ENCODE results near the gene ZRANB1.

The ZRANB1 gene

DNA sequence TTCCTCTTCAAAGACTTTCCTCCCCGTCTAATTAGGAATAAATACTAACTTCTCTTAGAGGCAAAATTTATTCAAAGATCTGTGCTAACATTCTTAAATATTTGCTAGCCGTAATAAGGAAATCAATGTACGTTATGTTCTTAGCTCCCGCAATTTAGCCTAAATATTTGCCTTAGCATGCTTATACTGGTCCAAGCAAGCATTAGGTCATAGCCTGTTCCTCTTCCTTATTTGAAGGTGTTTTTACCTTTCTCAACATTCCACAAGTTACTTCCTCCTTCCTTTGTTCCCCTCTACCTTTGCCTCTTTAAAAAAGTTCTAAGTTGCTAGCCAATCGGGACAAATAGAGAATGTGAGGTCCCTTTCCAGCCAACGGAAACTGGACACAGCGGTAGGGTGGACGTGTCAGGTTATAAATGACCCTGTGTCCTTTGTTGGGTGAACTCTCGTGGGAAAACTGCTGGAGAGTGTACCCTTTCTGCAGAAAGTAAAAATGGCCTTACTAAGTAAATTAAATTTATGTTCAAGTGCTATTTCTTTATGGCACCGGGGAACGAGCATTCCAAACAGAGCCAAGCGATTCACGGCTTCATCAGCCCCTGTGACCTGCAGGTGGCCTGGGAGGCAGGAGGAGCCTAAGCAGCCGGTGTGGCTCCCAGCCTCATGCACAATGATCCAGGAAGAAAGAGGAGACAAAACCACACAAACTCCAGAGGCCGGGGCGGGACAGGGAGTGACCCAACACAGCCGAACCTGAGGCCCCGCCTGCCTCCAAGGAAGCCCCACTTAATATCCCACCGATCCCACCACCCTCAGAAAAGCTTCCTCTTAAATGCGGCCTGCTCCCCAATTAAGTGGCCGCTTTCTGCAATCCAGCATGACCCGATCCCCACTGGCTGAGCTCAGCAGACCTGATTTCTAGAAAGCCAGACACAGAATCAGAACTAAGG, 67.0 kb downstream of the ZRANB1 start:
- no peak for DNase-seq

- DNase-seq: no peak
Measured at GRCh38 chr10:125009661-125010161, 67.8 kb downstream of the ZRANB1 start.

DNA sequence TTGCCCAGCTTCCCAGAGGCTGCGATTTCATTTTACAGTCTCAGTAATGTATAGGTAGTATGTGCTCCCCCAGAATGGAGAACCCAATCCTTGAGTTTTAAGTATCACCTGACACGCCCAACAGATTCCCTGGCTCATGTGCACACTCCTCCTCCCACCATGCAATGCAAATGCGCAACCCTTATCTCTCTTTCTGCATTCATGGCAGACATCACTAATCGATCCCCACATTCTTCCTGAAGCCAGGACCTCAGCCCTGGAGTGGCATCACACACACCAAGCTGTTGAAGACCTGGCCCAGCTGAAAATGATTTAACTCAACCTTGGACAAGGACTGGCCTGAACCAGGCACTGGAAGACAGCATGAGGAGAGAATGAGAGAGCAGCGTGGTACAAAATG, 68.4 kb downstream of the ZRANB1 start:
- DNase-seq: no peak

DNA sequence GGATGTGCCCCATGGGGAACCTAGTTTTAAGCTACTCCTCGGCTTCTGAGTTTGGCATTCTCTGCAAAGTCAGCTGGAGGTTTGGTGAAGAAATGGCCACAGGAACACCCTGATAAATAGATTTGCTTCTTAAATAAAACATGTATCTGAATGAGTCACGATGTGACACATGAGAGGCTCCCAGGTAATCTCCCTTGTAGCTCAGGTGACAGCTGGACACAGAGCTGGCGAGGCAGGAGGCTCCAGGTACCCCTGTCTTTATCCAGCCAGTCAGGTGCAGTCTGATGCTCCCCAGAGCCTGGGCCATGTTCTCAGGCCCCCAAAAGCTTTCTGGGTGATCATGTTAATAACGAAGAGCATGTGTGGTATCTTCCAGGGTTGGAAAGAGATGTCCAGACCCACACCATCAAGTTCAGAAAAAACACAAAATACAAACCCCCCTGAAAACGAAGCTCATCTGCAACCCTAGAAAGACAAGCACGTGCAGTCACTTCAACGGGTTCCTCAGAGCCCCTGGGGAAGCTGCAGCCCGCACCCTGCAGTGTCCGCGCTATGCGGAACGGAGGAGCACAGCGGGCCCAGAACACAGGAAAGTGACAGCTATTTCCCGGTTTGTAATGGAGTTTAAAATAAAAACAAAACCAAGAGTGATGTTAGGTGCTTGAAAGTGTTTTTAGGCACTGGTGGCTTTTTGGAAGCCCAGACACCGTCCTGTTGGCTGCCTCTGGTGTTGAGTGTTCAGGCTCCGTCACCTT, 69.4 kb downstream of the ZRANB1 start:
- DNase-seq: no peak

DNA sequence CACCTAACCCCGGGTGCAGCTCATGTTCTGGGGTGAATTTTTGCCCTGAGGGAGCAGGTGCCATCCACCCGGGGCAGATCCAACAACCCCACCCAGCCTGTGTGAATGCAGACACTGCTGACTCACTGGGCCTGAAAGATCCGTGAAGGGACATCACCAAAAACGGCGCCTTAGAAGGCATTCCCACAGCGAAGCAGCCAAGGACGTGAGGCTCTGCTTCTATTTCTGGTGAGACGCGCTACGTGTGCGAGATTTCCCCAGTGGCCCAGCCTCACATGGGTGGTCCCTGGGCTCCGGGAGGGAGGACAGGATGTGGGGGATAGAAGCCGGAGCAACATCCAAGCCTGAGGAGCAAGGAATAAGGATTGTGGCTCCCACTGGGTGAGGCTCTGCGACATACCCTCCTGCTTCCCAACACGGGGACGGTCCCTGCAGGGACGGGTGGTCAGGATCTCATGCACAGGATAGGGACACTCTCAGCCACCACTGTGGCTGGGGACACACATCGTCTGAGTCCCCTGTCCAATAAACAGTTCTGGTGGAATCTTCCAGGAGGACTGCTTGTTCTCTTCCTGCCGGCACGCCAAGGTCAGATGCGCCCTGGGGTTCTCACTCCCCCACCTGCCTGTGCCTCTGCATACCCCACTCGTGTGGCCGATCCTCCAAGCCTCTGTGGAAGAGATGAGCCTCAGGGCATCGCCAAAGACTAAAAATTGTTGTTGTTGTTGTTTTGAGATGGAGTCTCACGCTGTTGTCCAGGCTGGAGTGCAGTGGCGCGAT, 70.2 kb downstream of the ZRANB1 start:
- DNase-seq: no peak

DNA sequence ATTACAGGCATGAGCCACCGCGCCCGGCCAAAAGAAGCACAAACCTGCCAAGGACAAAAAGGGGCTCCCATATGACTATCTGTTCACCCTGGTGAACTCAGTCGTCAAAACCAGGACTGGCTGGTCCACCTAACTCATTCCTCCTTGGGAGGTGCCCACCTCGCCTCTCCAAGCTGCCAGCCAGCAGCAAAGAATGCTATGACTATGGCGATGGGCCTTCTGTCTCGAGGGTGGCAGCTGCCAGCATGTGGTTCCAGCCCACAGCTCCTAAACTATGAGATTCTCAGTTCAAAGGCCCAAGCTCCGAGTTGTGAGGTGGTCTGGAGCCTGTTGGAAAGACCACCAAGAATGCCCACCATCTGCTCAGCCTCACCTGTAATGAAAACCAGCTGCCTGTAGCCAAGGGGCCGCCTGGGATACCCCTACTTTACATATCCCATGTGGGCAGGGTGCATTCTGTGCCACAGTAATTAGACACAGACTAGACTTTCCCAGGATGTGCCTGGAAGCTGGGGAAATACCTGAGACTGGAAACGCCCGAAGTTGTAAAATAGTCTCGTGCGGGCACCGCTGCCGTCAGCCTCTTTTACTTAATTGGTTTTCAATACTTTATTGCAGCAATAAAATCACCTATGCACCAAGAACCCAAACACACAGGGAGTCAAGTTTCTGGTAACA, 71.1 kb downstream of the ZRANB1 start:
- no peak for DNase-seq

- DNase-seq: no peak
Measured at GRCh38 chr10:125013529-125013872, 71.6 kb downstream of the ZRANB1 start.

- no peak for DNase-seq
Measured at GRCh38 chr10:125014086-125014830, 72.3 kb downstream of the ZRANB1 start.

- no peak for DNase-seq
Measured at GRCh38 chr10:125014836-125015355, 73.0 kb downstream of the ZRANB1 start.

DNA sequence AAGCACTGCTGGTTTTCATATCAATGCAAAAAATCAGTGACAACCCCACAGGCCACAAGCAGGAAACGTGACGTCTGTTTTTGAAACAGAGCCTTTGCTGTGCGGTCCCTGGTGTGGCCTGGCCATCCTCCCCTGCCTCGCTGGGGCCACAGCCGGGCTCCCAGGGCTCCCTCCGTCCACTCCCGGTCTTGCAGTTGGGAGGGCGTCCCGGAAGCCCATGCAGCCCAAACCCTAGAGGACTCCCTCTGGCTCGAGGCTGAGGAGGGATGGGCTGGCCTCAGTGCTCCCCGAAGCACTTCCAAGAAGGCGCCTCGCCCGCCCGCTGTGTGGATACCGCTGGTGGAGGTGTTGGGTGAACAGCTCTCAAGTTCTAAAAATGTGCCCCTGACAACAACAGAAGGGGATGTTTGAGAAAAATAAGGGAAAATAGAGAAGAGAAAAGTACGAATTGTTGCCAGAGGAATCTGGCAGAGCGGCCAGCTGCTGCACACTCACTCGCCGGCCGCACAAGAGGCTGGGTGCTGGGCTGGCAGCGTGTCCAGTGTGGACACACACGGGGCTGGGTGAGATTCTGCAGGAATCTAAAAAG, 73.5 kb downstream of the ZRANB1 start:
- DNase-seq: no peak

- DNase-seq: no peak
Measured at GRCh38 chr10:125016123-125016522, 74.2 kb downstream of the ZRANB1 start.

DNA sequence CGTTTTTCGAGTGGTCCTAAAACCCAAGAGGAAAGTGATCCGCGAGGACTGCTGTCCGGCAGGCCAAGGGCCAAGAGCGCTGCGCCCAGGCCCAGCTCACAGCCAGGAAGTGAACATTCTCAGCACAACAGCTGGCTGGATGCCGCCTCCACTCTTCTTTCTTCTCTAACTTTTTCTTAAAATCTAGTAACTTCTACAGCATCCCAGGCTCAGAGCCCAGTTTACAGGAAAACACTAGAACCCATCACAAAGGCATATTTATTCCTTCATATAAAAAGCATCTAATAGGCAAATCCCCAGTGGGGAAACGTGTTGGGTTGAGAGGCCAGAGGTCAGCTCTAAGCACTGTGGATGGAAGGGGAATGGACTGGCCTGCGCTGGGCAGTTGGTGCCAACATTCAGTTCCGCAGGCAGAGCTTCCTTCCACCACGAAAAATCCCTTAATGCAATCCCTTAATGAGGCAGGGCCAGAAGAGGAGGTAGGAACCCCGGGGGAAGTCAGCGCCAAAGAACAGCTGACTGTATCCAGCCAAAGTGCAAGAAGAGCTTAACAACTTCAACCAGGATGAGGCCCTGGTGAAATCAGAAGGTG, 74.8 kb downstream of the ZRANB1 start:
- peak; percentile 24 for DNase-seq

DNA sequence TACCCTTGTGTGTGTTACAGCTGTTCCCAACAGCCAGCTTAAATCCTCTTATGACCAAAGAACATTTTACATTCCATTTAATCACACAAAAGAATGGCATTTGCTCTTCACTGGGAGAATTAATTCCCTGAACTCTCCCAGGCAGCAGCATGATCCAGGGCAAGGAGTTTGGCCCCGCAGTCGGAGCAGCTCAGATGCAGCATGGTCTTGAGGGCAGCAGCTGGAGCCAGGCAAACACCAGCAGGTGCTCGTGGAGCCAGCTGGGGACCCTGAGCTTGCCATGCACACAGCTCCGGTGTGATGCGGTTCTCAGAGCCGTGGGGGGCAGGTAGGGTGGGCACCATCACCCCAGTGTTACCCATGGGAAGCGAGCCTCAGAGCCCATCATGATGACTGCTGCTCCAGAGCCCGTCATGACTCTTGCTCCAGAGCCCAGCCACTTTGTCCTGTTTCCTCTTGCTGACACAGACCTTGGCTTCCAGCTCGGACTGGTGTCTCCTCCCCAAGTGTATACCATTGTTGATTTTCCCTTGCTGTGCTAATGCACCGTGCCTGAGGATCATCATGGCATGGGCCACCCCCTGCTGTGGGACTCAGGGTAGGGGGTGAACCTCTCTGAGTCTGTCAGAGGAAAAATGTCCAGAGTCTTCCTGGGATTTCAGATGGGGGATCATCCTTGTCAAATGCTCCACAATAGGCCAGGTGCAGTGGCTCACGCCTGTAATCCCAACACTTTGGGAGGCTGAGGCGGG, 75.8 kb downstream of the ZRANB1 start:
- DNase-seq: peak; percentile 59

DNA sequence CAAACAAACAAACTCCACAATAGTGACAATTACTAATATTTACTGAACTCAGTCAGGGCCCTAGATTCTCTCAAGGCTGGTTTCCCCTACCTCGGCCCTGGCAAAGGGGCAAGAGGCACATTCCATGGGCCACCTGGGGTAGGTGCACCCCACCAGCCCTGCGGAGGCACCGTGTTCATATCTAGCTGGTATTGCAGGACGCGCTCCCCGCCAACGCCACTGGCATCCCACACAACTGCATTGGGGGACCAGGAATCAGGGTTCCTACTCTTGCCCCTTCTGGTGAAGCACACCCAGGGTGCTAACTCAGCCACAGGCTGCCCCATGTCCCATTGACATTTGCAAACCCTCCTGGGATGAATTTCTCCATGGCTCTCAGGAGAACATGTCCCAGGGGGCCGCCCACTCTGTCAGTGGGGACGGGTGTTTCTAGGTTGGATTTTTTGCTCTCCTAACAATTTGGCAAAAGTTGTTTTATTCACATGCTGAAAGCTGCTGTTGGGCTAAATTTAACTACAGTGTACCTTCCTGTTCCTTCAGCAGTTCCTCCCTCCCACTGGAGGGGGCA, 76.7 kb downstream of the ZRANB1 start:
- DNase-seq: no peak

DNA sequence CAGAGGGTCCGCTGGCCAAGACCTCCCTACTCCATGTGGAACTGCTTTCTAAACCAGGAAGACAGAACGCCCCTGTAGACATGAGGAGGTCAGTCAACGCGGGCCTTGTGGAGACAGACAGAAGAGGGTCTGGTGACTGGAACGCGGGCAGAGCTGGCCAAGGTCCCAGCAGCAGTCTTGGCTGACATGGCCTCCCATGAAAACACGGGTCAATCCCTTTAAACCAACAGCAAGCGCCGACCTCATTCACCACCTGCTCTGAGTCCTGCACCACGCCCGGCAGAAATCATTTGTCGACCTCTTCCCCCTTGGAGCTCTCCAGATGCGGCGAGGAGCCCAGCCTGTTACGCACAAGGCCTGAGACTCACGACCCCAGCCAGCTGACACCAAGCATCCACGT, 78.5 kb downstream of the ZRANB1 start:
- no peak for DNase-seq

DNA sequence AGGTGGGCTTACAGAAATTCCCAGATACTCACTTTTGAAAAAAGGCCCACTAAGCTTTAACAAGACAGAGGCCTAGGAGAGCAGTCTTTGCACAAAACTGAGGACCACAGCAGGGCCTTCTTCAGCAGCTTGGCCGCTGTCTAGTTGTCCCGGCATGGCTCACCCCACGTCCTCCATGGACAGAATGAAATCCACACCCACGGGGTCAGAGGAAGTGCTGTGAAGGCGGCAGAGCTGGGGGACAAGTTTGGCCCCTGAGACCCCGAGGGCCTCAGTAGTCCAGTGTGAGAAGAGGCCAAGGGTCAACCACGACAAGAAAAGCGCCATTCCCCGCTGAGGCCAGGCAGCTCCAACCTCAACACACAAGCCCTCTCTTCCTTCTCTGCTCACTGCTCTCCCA, 78.9 kb downstream of the ZRANB1 start:
- DNase-seq: no peak

- no peak for DNase-seq
Measured at GRCh38 chr10:125021686-125022344, 79.9 kb downstream of the ZRANB1 start.

GRCh38 chr10:125022671-125023070, 80.7 kb downstream of the ZRANB1 start:
- no peak for DNase-seq

- DNase-seq: peak; percentile 81
Measured at GRCh38 chr10:125023255-125023654, 81.3 kb downstream of the ZRANB1 start.

Measured in NCI-H82 (cell line).